HT1080 (cell line): Measurements from ENCODE around the gene CCK. TPM values are rescaled to one million over a fixed set of nuclear protein-coding genes. Genes with fewer than 3 reads are reported as not detected.
"Not testable (repeated sequence)": the region's sequence is repeated elsewhere in the genome, so short reads cannot be mapped to it uniquely, and the experiment has no call there.

Experiments used
- DNase-seq: peaks from one replicate; pipeline ENCODE4 v3.0.0-alpha.2; 2015; ENCODE audit warnings: low read depth
- polyA plus RNA-seq, 2 experiments: library from polyadenylated mRNA; depleted of rRNA; stranded (reverse); fragments of >200 nt; gene quantifications; 2 replicates each; pipeline ENCODE4 v1.2.3, GENCODE V29; 2015
- total RNA-seq: library from RNA; depleted of rRNA; stranded (reverse); fragments of >200 nt; shearing (Covaris generic); gene quantifications from 2 replicates; pipeline ENCODE4 v1.2.3, GENCODE V29; 2014; rRNA removed

CCK gene, protein sequence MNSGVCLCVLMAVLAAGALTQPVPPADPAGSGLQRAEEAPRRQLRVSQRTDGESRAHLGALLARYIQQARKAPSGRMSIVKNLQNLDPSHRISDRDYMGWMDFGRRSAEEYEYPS
- 1.1 TPM in 1 of 2 replicates, not detected in the other for total RNA-seq
- not detected in 2 replicates for polyA plus RNA-seq (2015; cell fraction: cytosol; rRNA removed)
- 0.36 TPM in 1 of 2 replicates, not detected in the other for polyA plus RNA-seq (2015; cell fraction: nucleus; rRNA removed)

DNA sequence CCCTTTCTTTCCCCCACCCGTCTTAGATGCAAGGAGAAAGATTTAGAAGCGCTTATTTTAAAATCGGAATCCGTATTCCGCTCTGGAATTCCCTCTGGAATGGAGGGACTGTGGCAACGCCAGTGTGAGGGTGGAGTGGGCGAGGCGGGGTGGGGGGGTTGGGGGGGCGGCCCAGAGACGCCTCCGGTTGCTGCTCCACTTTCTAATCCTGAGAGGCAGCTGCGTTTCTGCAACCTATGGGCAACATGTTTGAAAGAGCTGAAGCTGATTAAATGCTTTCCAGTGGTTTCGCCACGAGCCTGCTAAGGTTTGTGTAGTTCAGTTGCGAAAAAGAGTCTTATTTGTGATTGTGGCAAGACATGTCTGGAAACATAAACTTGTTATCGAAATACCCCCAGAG is at the start of gene CCK:
CCK (minus strand) TSS at position 101 of the 400 bp plus-strand sequence. CDS start 2,555 bp downstream, outside the sequence.
- no peak for DNase-seq

DNA sequence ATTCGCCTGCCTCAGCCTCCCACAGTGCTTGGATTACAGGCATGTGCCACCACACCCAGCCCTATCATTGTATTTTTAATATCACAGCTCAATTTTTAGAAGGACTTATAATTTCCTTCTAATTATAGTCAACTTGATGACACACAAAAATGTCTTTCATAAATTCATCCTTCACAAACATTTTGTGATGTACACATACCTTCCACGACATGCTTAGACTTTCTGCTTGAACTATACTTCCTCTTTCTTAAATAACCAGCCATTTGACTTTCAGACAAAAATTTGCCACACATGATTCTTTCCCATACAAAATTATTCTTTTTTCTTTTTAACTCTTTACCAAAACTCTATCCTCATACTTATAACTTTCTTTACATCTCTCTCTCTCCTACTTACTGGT is 48.4 kb upstream of the CCK start:
- no peak for DNase-seq

DNA sequence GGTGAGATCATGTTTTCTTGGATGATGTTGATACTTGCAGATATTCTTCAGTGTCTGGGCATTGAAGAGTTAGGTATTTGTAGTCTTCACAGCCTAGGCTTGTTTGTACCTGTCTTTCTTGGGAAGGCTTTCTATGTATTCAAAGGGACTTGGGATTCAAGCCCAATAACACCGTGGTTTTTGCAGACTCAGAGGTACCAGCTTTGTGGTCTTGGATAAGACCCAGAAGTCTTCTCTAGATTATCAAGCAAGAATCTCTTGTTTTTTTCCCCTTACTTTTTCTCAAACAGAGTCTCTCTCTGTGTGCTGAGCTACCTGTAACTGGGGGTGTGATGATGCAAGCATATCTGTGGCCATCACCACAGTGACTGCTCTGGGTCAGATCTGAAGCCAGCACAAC is 42.7 kb upstream of the CCK start:
- no peak for DNase-seq

DNA sequence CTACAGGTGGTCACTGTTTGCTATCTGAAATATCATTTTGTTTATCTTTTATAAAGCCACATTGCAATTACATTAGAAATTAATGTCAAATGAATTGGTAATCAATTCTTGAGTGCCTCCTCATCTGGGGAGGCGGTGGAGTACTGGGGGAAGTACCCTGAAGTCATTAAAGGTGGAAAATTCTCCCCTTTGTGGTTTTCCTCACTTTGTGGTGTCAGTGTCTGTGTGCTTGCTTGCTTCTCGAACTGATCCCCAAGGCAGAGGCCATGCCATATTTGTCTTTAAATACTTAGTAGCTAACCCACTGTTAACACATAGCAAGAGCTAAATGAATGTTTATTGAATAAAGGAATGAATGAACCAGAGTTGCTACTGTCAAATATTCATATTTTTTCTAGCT is 40.5 kb upstream of the CCK start:
- DNase-seq, result no peak

DNA sequence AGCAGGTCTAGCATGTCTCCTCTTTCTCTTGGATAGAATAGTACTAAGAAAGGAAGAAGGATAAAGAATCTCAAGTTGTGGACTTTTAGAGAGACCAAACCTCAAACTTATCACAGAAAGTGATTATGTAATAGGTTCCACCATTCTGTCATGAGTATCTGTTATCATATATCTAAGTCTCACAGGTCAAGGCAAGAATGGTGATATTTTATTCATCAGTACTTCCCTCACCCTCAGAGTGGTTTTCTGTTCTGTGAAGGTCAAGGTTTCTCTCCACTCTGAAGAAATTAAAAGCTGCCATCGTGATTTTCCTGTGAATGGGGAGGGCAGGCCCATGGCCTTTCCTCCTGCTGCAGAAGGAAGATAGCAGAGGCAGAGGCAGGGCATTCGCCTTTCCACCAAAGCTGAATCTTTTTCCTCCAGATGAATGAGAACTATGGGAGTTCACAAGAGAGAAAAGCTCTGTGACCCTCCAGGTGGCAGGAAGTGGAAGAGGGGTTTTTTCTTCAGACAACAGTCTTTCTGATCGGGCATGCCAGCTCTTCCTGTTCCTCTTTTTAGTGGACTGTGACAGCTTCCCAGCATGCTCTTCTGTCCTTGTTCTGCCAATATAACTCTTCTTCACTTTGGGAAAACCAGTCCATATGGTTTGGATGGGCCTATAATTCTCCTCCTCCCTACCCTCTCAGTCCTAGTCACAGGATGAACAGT is 37.1 kb upstream of the CCK start:
- no peak for DNase-seq

DNA sequence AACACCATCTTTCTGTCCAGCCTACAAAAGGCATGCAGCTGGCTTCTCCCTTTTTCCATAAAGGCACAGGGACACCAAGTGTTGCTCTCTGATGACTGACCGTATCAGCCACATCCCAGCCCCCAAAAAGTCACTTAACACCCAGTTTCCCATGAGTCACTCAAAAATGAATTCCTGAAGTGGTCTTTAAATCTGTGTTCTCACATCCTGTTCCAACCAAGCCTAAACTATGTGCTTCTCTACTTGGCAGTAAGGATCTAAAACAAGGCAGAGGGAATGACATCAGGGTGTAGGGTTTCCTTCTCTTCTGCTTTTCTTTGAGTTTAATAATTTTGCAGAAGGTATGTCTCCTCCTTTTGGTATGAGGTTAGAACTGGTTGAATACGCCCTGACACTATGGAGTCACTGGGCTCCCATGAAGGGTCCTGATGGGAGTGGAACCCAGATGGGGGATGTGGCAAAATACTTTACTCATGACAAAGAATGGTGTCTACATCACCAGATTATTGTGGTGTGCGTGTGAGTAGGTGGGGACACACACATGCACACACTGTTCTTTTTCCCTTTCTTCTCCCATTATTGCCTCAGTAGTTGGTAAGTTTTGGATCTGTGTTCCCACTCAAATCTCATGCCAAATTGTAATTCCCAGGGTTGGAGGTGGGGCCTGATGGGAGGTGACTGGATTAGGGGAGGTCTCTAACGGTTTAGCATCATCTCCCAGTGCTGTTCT is 35.6 kb upstream of the CCK start:
- DNase-seq, result peak; percentile 45

DNA sequence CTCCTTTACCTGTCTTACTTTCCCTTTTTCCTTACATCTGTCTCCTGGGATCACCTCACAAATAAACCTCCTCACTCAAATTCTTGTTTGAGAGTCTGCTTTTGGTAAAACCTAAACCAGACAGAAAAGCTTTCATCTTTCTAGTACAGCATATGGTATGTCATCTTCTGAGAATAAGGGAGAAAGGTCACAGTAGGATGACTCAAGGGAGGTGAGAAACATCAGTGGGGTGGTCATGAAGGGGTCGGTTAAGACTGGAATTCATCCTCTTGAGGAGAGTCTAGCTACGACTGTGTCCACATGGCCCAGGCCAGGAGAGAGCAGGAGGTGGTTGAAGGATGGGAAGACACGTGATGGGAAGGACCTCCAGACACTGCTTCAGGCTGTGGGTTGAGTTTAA is 34.8 kb upstream of the CCK start:
- DNase-seq, result no peak

DNA sequence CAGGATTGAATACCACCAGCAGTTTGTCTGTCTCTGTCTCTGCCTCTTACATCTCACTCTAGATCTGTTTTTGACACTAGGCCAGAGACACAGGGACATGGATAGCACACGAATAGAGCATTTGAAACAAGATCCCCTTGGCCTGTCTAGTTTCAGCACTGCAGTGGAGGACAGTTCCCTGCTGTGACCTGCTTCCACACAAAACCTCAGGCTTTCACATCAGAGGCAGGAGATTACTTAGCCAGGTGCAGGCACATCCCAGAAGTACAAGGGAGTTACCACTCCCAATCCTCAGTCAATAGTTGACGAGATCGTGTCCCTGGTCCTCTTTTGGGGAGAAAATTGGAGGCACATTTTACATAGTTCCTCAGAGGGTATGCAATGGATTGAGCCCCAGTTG is 34.0 kb upstream of the CCK start:
- peak; percentile 18 for DNase-seq

DNA sequence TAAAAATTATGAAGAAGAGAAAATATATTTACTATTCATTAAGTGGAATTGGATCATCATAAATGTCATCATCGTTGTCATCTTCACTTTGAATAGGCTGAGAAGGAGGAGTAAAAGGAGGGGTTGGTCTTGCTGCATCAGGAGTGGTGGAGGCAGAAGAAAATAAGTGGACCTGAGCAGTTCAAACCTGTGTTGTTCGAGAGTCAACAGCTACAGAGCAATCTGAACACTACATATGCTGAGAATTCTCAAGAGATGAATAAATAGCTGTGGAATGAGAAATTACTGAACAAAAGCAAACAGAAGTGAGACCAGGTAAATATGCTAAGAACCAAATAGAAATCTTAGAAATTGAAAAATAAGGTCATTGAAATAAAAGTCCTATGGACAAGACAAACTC is 32.3 kb upstream of the CCK start:
- DNase-seq, result no peak

DNA sequence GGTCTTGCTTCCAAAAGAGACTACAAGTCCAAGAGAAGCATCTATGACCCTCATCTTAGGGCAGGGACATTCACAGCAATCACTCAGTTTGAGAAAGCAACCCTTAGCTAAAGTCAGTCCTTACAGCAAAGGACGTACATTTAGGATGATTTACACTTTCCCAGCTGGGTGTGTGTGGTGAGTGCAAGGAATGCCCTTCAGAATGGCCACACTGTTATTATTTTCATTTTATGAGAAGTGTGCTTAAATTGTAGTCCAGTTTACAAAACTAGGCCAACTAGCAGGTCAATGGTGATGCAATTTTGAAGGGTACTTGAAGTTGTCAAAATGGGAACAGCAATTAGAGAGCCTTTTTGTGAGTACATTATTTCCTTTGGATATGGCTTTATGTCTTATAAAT is 26.0 kb upstream of the CCK start:
- no peak for DNase-seq

DNA sequence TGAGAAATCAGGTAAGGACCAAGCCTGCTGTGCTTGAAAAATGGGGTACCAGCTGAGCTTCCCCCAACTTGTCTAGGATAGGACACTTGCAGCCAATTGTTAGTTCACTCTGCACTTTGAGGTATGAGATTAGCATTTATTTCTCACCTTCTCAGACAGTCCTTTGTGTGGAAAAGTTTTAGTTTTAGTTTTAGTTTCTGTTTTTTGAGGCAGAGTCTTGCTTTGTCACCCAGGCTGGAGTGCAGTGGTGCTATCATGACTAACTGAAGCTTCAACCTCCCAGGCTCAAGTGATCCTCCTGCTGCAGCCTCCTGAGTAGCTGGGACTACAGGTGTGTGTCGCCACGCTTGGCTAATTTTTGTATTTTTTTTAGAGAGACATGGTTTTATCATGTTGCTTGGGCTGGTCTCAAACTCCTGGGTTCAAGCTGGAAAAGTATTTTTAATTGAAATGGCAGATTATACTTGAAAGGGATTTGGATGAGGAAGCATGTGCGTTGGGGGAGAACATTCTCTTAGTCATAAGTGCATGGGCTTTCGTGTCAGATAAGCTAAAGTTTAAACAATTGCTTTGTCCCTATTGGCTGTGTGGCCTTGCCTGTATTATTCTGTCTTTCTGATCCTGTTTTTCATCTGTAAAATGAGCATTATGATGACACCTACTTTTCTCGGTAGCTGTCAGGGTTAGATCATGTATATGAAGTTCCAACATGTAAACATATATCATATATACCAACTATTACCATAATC is 25.2 kb upstream of the CCK start:
- no peak for DNase-seq

DNA sequence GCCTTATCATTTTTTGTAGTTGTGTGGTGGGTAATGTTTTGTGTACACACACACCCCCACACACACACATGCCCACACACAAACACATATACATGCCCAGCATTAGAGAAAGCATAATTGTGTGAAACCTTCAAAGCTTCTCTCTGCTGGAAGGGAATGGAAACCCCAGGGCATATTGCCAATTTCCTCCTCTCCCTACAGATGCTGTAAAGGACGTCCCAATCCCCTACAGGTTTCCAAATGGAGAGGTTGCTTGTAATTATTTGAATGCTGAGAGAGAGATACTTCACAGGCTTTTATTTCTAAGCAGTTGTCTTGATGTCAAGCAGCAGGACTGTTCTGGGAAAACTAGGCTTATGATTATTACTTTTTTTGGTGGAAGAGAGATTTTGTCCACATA is 23.0 kb upstream of the CCK start:
- DNase-seq, result no peak

DNA sequence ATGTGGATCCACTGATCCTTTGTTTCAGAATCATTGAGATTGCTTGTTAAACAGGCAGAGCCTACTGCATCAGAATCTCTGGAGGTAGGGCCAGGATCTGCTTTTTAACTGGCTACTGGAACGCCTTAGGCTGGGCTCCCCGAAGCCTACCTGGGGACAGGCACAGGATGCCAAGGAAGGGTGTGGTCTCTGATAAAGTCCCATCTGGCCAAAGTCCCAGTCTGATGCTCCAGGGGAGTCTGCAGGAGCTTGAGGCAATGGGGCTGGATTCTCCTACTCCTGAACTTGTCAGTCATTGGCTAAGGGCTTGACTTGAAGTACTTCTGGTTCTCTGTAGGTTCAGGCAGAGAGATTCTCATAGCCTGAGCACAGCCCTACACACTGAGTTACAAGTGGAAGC is 22.4 kb upstream of the CCK start:
- no peak for DNase-seq

DNA sequence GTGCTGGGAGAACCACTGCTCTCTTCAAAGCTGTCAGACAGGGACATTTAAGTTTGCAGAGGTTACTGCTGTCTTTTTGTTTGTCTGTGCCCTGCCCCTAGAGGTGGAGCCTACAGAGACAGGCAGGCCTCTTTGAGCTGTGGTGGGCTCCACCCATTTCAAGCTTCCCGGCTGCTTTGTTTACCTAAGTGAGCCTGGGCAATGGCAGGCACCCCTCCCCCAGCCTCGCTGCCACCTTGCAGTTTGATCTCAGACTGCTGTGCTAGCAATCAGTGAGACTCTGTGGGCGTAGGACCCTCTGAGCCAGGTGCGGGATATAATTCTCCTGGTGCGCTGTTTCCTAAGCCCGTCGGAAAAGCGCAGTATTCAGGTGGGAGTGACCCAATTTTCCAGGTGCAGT is 21.4 kb upstream of the CCK start:
- DNase-seq, result not testable (repeated sequence)

DNA sequence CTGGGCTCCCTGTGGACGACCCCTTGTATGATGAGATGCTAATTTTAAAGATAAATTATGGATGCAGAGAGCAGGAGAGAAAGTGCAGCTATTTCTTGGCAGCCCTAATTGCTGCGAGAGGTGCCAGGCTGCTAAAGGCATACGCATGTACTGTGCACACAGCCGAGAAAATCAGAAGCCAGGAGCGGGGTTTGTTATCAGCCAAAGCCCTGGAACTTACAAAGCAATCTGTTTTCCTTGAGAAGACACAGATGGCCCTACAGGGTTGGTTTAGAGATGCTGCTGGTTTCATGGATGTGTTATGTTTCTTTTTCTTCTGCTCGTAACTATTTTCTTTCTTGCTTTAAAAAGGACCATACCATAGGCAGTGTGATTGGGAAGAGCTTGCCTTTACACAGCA is 11.7 kb upstream of the CCK start:
- DNase-seq, result no peak

DNA sequence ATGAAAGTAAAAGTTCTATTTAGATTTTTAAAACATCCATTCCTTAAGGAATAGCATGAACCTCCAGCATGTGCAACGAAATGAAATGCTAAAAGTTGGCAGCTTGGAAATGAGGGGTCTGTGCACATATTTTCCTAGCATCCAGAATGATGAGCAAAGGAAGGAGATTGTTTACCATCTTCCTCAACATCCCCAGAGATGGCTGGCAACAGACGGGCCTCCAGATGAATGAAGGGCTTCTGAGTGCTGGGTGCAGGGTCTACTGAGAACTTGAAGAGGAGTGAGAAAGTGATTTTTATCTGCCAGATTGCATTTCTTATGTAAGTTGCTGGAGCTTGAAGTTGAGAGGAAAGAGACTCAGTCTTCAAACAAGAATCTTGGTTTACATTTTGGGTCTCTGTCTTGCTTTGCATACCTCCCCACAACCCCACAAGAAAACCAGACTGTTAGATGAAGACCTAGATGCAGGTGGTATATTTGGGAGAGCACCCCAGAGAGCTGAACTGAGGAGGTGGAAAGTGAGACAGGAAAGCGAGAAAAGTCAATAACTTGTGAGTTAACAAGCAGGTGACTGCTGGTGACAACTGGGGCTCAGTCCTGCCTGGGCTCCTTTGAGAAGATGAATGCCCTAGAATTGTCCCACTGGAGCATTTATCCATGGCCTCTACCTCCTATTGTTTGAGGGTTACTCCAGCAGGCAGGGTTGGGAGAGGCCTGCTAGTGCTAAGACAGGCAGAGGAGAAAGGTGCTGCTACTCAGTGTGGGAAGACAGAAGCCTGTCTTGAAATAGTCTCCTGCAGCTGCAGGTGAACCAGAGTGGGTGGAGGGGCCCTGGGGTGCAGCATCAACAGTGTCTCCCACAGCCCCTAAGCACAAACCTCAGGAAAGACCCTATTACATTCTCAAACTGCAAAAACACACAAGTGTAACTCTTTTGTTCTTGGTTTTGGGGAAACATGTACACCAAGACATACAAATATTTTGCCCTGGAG is 10.5 kb upstream of the CCK start:
- no peak for DNase-seq

DNA sequence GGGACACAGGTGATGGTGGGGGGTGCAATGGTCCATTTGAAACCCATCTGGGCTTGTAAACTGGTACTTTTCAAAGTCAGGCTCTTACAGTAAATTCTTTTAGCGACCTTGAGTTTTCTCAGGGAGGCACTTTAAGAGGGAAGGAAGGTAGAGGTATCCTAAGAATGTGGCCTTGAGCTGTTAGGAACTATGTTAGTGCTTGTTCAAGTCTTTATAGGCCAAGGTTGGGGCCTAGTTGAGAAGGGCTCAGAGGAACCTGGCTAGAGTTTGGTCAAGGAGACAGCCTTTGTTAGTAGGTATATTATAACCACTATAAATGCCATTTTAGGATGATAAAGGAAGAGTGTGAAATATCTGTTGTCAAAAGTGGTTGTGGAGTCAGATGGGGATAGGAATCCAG is 9.2 kb upstream of the CCK start:
- DNase-seq, result no peak

DNA sequence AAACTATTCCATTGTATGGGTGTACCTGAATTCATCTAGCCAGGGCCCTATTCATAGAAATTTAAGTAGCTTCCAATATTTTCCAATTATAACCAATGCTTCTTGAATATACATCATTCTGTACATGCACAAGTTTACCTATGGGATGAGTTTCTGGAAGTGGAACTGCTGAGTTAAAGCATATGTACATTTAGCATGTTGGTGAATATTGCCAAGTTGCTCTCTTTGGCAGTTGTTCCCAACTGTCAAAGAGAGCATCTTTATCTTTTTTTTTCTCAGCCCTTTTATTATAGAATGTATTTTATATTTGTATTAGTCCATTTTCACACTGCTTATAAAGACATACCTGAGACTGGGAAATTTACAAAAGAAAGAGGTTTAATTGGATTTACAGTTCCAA is 8.3 kb upstream of the CCK start:
- no peak for DNase-seq

DNA sequence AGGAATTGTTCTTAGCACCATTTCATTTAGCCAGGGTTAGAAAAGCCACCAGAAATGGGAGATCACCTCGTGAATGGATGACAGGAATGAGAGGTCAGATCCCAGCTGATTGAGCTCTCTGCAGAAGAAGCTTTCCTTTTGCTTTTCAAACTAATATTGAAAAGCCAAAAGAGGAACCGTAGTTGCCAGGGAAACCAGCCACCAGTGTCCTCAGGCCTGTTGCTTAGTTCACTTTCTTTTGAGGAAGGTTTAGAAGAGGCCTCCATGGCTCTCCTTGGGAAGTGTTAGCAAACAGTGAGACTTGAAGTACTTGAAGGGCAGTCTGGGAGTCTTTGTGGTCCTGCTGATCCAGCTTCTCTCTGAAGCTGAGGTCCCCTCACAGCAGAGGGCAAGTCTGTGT is 7.4 kb upstream of the CCK start:
- DNase-seq, result no peak

DNA sequence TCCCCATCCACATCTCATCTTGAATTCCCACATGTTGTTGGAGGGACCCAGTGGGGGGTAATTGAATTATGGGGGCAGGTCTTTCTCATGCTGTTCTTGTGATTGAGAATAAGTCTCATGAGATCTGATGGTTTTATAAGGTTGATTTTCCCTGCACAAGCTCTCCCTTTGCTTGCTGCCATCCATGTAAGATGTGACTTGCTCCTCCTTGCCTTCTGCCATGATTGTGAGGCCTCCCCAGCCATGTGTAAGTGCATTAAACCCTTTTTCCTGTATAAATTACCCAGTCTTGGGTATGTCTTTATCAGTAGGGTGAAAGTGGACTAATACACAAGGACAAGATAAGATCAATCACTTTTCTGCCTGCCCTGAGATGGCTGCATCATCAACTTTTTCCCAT is 5.8 kb upstream of the CCK start:
- no peak for DNase-seq

DNA sequence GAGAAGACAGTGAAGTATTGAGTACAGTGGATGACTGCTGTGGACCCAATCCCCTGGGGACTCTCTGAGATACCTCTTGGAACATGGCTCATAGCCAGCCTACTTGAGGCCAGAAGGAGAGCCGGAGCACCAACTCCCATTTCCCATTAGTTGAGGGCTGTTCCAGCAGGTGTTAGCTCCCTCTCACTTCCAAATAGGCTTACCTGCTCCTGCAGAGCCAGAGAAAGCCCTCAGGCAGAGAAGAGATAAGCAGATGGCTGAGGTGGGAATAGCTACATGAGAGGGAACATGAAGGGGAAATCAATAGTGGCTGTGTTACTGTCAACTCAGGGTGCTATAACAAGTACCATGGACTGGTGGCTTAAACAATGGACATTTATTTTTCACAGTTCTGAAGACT is 4.6 kb upstream of the CCK start:
- no peak for DNase-seq
